ENCODE measurements around the gene R3HDM1. TPM values are rescaled to one million over a fixed set of nuclear protein-coding genes. Genes with fewer than 3 reads are reported as not detected.

The R3HDM1 gene
- total RNA-seq, 6 experiments from 2014 or later: 8.0 to 17.8 (median 12.2) TPM

DNA sequence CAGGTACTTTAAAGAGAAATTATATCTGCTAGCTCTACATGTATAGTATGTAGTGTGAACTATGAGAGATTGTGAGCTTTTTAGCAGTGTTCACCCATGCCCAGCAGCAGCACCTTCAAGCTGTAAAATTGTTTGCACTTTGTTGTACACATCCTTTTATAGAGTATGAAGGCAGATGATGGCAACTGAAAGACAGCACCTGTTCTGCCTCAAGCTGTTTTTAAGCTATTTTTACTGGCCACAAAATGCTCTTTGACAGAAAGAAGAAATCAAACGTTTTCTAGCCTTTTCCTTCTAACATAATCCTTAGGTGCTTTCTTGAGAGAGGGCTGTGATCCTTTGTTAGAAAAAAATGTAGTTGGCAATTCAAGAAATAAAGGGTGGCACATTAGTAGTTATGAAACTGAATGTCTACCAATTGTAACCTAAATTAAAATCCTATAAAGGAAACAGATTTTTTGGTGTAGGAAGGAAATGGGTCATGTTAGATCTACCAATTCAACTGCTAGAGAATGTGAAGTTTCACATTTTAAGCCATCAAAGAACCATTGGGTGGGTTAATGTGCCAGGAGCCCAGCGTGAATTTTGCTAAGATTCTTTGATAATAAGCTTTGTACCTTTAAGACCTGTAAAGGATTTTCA, 59.5 kb downstream of the R3HDM1 start:
- intact Hi-C loops (cut with DNase I): no loop called here
- DNase-seq (no peak), ATAC-seq (no peak)
- no peaks in the 10 kb centered on the region for H3K4me1 ChIP-seq
- H3K27ac ChIP-seq: no peak overlapping the region
- WGBS (ENCODE audit: insufficient coverage, low coverage, low lambda C conversion rate, missing lambda C conversion rate): 64% methylated on average over 2 of the region's 2 CpGs
- TF ChIP-seq POLR2A (IDR thresholded peaks at IDR 0.05) (no peak), CTCF (IDR thresholded peaks at IDR 0.05) (no peak)
- H3K9me3 ChIP-seq: no peaks in the 10 kb centered on the region
- H3K27me3 ChIP-seq: no peaks in the 10 kb centered on the region
- H3K36me3 ChIP-seq: no peaks in the 10 kb centered on the region
- H3K4me3 ChIP-seq: no peak overlapping the region

DNA sequence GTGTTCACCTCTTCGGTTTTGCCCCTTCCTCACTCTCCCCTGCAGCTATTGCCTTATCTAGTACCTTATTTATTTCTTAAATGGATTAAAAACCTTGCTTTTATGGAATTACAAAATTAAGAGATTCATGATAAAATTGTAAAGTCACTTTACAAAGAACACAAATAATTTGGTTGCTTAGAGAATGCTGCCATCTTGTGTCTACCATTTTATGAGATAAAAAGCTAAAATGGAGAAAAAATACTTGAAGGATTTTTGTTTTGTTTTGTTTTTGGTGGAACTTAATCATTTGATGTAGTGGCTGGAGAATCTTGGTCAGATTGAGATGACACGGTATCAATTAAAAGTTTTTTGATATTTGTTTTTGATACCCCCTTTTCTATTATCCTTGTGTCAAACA, 69.6 kb downstream of the R3HDM1 start:
- H3K4me3 ChIP-seq: no peak overlapping the region
- no peak overlapping the region for H3K27ac ChIP-seq
- TF ChIP-seq POLR2A (IDR thresholded peaks at IDR 0.05) (no peak), CTCF (IDR thresholded peaks at IDR 0.05) (peak in 2 of 4 donors; percentile 9 to 18)
- 95% methylated on average over 2 of the region's 2 CpGs for WGBS (ENCODE audit: insufficient coverage, low coverage, low lambda C conversion rate, missing lambda C conversion rate)
- H3K9me3 ChIP-seq: no peaks in the 10 kb centered on the region
- H3K4me1 ChIP-seq: no peaks in the 10 kb centered on the region
- DNase-seq (no peak), ATAC-seq (no peak)
- intact Hi-C loops (cut with DNase I): no loop called here
- H3K36me3 ChIP-seq: peaks cover 0 to 13% (median 0%) of the 10 kb centered on the region in 4 donors
- H3K27me3 ChIP-seq: no peaks in the 10 kb centered on the region

DNA sequence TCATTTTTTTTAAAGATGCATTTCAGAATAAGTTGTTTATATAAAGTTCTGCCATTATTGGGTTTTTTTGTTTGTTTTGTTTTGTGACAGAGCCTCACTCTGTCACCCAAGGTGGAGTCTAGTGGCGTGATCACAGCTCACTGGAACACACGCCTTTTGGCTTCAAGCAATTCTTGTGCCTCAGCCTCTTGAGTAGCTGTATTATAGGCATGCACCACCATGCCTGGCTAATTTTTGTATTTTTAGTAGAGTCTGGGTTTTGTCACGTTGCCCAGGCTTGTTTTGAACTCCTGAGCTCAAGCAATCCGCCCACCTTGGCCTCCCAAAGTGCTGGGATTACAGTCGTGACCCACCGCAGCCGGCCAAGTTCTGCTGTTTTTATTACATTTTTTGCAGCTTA, 72.3 kb downstream of the R3HDM1 start:
- TF ChIP-seq POLR2A (IDR thresholded peaks at IDR 0.05) (no peak), CTCF (IDR thresholded peaks at IDR 0.05) (no peak)
- no peaks in the 10 kb centered on the region for H3K27me3 ChIP-seq
- intact Hi-C loops (cut with DNase I): no loop called here
- no peak overlapping the region for H3K27ac ChIP-seq
- H3K4me3 ChIP-seq: no peak overlapping the region
- H3K36me3 ChIP-seq: peaks cover 0 to 13% (median 0%) of the 10 kb centered on the region in 4 donors
- no peak for ATAC-seq
- no peak for DNase-seq
- H3K9me3 ChIP-seq: no peaks in the 10 kb centered on the region
- H3K4me1 ChIP-seq: no peaks in the 10 kb centered on the region
- 93% methylated on average over 7 of the region's 7 CpGs for WGBS (ENCODE audit: insufficient coverage, low coverage, low lambda C conversion rate, missing lambda C conversion rate)

DNA sequence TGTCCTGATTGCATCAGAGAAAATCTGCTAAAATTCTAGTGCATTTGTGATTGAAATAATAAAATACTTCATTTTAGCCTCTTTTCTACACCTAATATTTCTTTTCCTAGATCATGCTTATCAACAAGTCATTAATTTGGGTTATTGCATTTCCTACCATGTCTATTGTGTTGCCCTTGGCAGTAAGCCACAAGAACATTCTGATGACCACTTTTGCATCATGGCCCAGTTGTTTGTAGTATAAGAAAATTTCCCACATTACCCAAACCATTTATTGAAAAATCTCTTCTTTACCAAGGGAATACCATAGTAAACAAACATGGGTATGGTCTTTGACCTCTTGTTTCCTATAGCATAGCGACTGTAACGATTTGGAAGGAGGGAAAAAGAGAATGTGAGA, 76.3 kb downstream of the R3HDM1 start:
- 83% methylated on average over 2 of the region's 2 CpGs for WGBS (ENCODE audit: insufficient coverage, low coverage, low lambda C conversion rate, missing lambda C conversion rate)
- no peak overlapping the region for H3K4me3 ChIP-seq
- TF ChIP-seq CTCF (IDR thresholded peaks at IDR 0.05) (no peak), POLR2A (IDR thresholded peaks at IDR 0.05) (no peak)
- DNase-seq (no peak), ATAC-seq (no peak)
- H3K4me1 ChIP-seq: no peaks in the 10 kb centered on the region
- no peak overlapping the region for H3K27ac ChIP-seq
- H3K36me3 ChIP-seq: peaks cover 0 to 11% (median 0%) of the 10 kb centered on the region in 4 donors
- H3K9me3 ChIP-seq: no peaks in the 10 kb centered on the region
- intact Hi-C loops (cut with DNase I): no loop called here
- no peaks in the 10 kb centered on the region for H3K27me3 ChIP-seq

Measured in right lobe of liver (tissue), 6 donors.